ENCODE results near the gene CFAP141. TPM values are rescaled to one million over a fixed set of nuclear protein-coding genes. Genes with fewer than 3 reads are reported as not detected.
A peak's percentile ranks its signal among the peaks of the same experiment; 100 is the strongest.

CFAP141 gene
- total and polyA plus RNA-seq, 8 donors: not detected

DNA sequence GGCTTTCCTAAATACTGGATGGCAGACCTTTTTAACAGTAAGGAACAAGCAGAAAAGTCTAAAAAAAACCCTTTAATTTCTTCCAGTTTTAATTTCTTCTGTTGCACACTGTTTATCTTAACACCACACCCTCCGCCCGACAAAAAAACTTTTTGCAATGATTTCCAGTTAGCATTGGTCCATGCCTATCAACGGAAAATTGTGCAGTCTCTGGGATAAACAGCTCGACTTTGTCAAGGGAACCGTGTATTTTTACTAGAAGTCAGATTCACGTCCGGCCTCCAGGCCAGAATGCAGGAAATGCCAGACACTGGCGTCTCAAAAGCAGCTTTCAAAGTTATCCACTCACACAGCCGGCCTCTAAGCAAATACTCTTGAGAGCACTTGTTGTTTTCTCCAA is 50.9 kb downstream of the CFAP141 start:
- Histone ChIP-seq H3K9me3 (no peaks in the 10 kb centered on the region), H3K4me3 (no peak overlapping the region), H3K27ac (peak overlapping the region in 4 of 5 donors; percentile 27 to 75 (median 69)), H3K36me3 (peaks cover 25 to 54% (median 48%) of the 10 kb centered on the region in 4 donors), H3K27me3 (no peaks in the 10 kb centered on the region), H3K4me1 (peaks cover 8 to 59% (median 30%) of the 10 kb centered on the region in 4 donors)
- TF ChIP-seq POLR2A (IDR thresholded peaks at IDR 0.05) (no peak), POLR2AphosphoS5 (IDR thresholded peaks at IDR 0.05) (peak in 2 of 3 donors; percentile 14 to 23)
- intact Hi-C loops (cut with DNase I; ENCODE audit: low total_unique reads): no loop called here
- 12 to 41% (median 33%) methylated on average over 9 of the region's 9 CpGs for WGBS, 5 donors
- DNase-seq: peak in 1 of 2 donors; percentile 70

DNA sequence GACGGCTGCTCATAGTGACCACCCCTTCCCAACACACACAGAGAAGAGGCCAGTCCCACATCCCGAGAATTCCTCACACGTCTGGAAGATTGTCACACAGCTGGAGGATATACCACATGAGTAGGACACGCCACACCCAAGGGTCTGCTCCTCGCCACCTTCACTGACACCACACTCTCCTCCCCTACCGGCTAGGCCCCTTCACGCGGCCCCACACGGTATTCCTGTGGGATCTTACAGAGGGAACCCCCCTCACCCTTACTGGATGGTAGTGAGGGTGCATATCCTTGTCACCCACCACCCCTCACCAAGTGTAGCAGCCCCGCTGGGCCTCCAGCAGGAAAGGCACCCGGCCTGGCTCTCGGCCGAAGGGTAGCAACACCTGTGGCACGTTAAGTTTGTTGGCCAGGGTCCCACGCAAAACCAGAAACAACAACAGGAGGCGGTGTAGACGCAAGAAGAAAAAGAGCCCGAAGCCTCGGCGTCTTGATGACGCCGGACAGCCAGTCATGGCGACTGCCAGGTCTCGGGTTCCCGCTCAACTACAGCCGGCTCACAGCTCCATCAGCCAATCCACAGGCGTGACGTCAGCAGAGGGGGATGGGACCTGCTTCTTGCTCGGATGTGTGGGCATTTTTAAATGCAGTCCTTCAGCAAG is 51.5 kb downstream of the CFAP141 start, which contains the start of gene NUP210L:
NUP210L (minus strand) TSS at position 540 of the 658 bp plus-strand sequence.
- no peak within 1 kb of the TSS for H3K4me3 ChIP-seq
- intact Hi-C loops (cut with DNase I; ENCODE audit: low total_unique reads): no loop called here
- peak in 1 of 2 donors; percentile 73 for DNase-seq
- 79 to 86% (median 82%) methylated on average over 28 to 29 of the region's 29 CpGs for WGBS, 5 donors
- TF ChIP-seq, protein P1, sequence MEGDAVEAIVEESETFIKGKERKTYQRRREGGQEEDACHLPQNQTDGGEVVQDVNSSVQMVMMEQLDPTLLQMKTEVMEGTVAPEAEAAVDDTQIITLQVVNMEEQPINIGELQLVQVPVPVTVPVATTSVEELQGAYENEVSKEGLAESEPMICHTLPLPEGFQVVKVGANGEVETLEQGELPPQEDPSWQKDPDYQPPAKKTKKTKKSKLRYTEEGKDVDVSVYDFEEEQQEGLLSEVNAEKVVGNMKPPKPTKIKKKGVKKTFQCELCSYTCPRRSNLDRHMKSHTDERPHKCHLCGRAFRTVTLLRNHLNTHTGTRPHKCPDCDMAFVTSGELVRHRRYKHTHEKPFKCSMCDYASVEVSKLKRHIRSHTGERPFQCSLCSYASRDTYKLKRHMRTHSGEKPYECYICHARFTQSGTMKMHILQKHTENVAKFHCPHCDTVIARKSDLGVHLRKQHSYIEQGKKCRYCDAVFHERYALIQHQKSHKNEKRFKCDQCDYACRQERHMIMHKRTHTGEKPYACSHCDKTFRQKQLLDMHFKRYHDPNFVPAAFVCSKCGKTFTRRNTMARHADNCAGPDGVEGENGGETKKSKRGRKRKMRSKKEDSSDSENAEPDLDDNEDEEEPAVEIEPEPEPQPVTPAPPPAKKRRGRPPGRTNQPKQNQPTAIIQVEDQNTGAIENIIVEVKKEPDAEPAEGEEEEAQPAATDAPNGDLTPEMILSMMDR (IDR thresholded peaks at IDR 0.05): no peak
- no peaks in the 10 kb centered on the region for H3K27me3 ChIP-seq
- H3K36me3 ChIP-seq: peaks cover 22 to 48% (median 43%) of the 10 kb centered on the region in 4 donors
- no peaks in the 10 kb centered on the region for H3K9me3 ChIP-seq
- H3K27ac ChIP-seq: peak within 1 kb of the TSS in 4 of 5 donors; percentile 27 to 75 (median 69)
- peaks cover 8 to 59% (median 30%) of the 10 kb centered on the region in 4 donors for H3K4me1 ChIP-seq

DNA sequence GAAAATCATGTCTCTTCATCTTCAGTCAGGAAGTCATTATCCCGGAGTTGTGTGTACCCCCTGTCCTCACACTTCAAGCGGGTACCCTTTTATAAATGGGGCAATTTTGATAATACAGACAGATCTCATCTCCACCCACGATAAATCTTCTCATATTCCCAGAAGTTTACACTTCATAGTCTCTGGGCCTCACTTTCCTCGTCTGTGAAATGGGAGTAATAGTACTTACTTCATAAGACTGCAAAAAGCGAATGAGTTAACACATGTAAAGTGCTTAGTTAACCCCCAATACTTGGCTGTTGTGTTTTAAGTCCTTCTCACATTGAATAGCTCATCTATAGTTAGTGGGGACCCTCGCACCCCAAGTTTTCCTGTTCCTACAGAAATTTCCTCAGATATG is 52.1 kb downstream of the CFAP141 start:
- TF ChIP-seq POLR2AphosphoS5 (IDR thresholded peaks at IDR 0.05): no peak
- no peak for TF ChIP-seq EP300 (IDR thresholded peaks at IDR 0.05)
- TF ChIP-seq, protein P1 (IDR thresholded peaks at IDR 0.05): no peak
- TF ChIP-seq POLR2A (IDR thresholded peaks at IDR 0.05): no peak
- Histone ChIP-seq H3K4me3 (no peak overlapping the region), H3K27ac (peak overlapping the region in 3 of 5 donors; percentile 65 to 75 (median 73)), H3K9me3 (no peaks in the 10 kb centered on the region), H3K36me3 (peaks cover 19 to 42% (median 37%) of the 10 kb centered on the region in 4 donors), H3K27me3 (no peaks in the 10 kb centered on the region), H3K4me1 (peaks cover 8 to 54% (median 29%) of the 10 kb centered on the region in 4 donors)
- WGBS, 5 donors: 94 to 97% (median 95%) methylated on average over 6 of the region's 6 CpGs
- DNase-seq: no peak
- intact Hi-C loops (cut with DNase I; ENCODE audit: low total_unique reads): no loop called here

GRCh38 chr1:154151311-154151710 is 54.8 kb downstream of the CFAP141 start:
- Histone ChIP-seq H3K27ac (no peak overlapping the region), H3K4me3 (no peak overlapping the region), H3K4me1 (peaks cover 0 to 26% (median 12%) of the 10 kb centered on the region in 4 donors), H3K27me3 (no peaks in the 10 kb centered on the region), H3K9me3 (no peaks in the 10 kb centered on the region), H3K36me3 (peaks cover 6 to 19% (median 13%) of the 10 kb centered on the region in 4 donors)
- DNase-seq: no peak
- intact Hi-C loops (cut with DNase I; ENCODE audit: low total_unique reads): no loop called here
- TF ChIP-seq EP300 (IDR thresholded peaks at IDR 0.05): no peak
- no peak for TF ChIP-seq POLR2A (IDR thresholded peaks at IDR 0.05)
- TF ChIP-seq POLR2AphosphoS5 (IDR thresholded peaks at IDR 0.05): no peak
- TF ChIP-seq, protein P1 (IDR thresholded peaks at IDR 0.05): no peak

Small RNAs within 50 kb of the gene (small RNA-seq; reads per million reads assigned to genes)
- 1.7 to 7.9 (median 2.9) reads per million in 4 donors for gene MIR190B

Other genes with a start within 250 kb of the CFAP141 start
- 10 to 100 TPM in 2 of 5 donors, 1 to 10 TPM in 3; 1.4 to 49.6 (median 8.0) TPM for gene CRTC2, start 247.7 kb downstream of the CFAP141 start, total RNA-seq
- gene CRTC2, start 247.7 kb downstream of the CFAP141 start, polyA plus RNA-seq: 10 to 100 TPM; 26.9 to 31.1 (median 27.1) TPM
- gene SLC39A1, start 242.8 kb downstream of the CFAP141 start, total RNA-seq: 10 to 100 TPM in 4 of 5 donors, 1 to 10 TPM in 1; 6.4 to 80.6 (median 24.9) TPM
- gene SLC39A1, start 242.8 kb downstream of the CFAP141 start, polyA plus RNA-seq: 10 to 100 TPM; 29.9 to 54.8 (median 39.8) TPM
- gene CREB3L4, start 238.4 kb downstream of the CFAP141 start, total RNA-seq: 10 to 100 TPM in 1 of 5 donors, 1 to 10 TPM in 3, not detected in 1; 2.7 to 16.7 (median 7.3) TPM
- 10 to 100 TPM; 10.9 to 32.9 (median 11.8) TPM for gene CREB3L4, start 238.4 kb downstream of the CFAP141 start, polyA plus RNA-seq
- gene JTB, start 228.7 kb downstream of the CFAP141 start, total RNA-seq: 100 to 1,000 TPM; 130 to 859 (median 234) TPM
- gene JTB, start 228.7 kb downstream of the CFAP141 start, polyA plus RNA-seq: 100 to 1,000 TPM; 214 to 340 (median 237) TPM
- 10 to 100 TPM; 35.5 to 82.9 (median 43.7) TPM for gene RAB13, start 220.0 kb downstream of the CFAP141 start, total RNA-seq
- gene RAB13, start 220.0 kb downstream of the CFAP141 start, polyA plus RNA-seq: 100 to 1,000 TPM; 174 to 730 (median 364) TPM
- gene RPS27, start 215.6 kb downstream of the CFAP141 start, total RNA-seq: 1,000 to 10,000 TPM in 3 of 5 donors, 100 to 1,000 TPM in 1, 10 to 100 TPM in 1; 43.4 to 3,158 (median 1,583) TPM
- over 10,000 TPM; 11,847 to 21,142 (median 13,702) TPM for gene RPS27, start 215.6 kb downstream of the CFAP141 start, polyA plus RNA-seq
- under 1 TPM in 1 of 5 donors, not detected in 4; 0.18 TPM for gene NUP210L, start 51.3 kb downstream of the CFAP141 start, total RNA-seq
- not detected for gene NUP210L, start 51.3 kb downstream of the CFAP141 start, polyA plus RNA-seq
- gene TPM3, start 14.2 kb downstream of the CFAP141 start, total RNA-seq: 100 to 1,000 TPM in 4 of 5 donors, 10 to 100 TPM in 1; 32.7 to 293 (median 214) TPM
- gene TPM3, start 14.2 kb downstream of the CFAP141 start, polyA plus RNA-seq: 100 to 1,000 TPM; 101 to 364 (median 159) TPM
- 100 to 1,000 TPM in 2 of 5 donors, 10 to 100 TPM in 3; 25.2 to 109 (median 90.6) TPM for gene UBAP2L, start 14.6 kb upstream of the CFAP141 start, total RNA-seq
- 10 to 100 TPM; 41.1 to 44.8 (median 43.4) TPM for gene UBAP2L, start 14.6 kb upstream of the CFAP141 start, polyA plus RNA-seq
- 100 to 1,000 TPM in 1 of 5 donors, 10 to 100 TPM in 4; 36.2 to 167 (median 61.0) TPM for gene HAX1, start 66.3 kb upstream of the CFAP141 start, total RNA-seq
- gene HAX1, start 66.3 kb upstream of the CFAP141 start, polyA plus RNA-seq: 100 to 1,000 TPM; 100 to 136 (median 120) TPM
- gene AQP10, start 114.8 kb upstream of the CFAP141 start, total RNA-seq: not detected
- not detected for gene AQP10, start 114.8 kb upstream of the CFAP141 start, polyA plus RNA-seq
- 10 to 100 TPM; 37.4 to 64.2 (median 46.9) TPM for gene ATP8B2, start 119.2 kb upstream of the CFAP141 start, total RNA-seq
- 1 to 10 TPM; 5.4 to 6.3 (median 5.5) TPM for gene ATP8B2, start 119.2 kb upstream of the CFAP141 start, polyA plus RNA-seq
- gene IL6R, start 199.0 kb upstream of the CFAP141 start, total RNA-seq: 10 to 100 TPM; 12.7 to 73.9 (median 37.4) TPM
- gene IL6R, start 199.0 kb upstream of the CFAP141 start, polyA plus RNA-seq: 1 to 10 TPM; 1.9 to 4.1 (median 4.0) TPM